Ovary (tissue), 9 donors: ENCODE measurements around the gene RABAC1. TPM values are rescaled to one million over a fixed set of nuclear protein-coding genes. Genes with fewer than 3 reads are reported as not detected.

Source experiments
- DNase-seq, 5 donors: peaks; one replicate each; pipeline ENCODE4 v3.0.0-alpha.2; 2019 to 2020
- H3K27ac ChIP-seq, 2 donors: fragments of 200-600 bp; one replicate each; pipeline versions ENCODE4 v1.5.1 to v1.8.0; 2019 to 2022
- H3K27me3 ChIP-seq: fragments of 200-600 bp; one replicate; pipeline ENCODE4 v1.8.0; 2022
- H3K36me3 ChIP-seq: fragments of 200-600 bp; sonication (generic); one replicate; pipeline ENCODE4 v1.5.1; 2019
- H3K4me1 ChIP-seq: one replicate; pipeline ENCODE4 v1.8.1; 2013; ENCODE audit warnings: mild to moderate bottlenecking, moderate library complexity; ENCODE audit not compliant: insufficient read depth
- H3K4me3 ChIP-seq: fragments of 200-600 bp; sonication (generic); one replicate; pipeline ENCODE4 v1.5.1; 2017
- H3K9me3 ChIP-seq, 2 donors: fragments of 200-600 bp in 1 of 2; sonication (generic) in 1 of 2; one replicate each; pipeline versions ENCODE4 v1.5.1 to v1.8.1; 2013 to 2019; ENCODE audit warnings: mild to moderate bottlenecking in 1 of 2, moderate library complexity in 1 of 2
- CTCF ChIP-seq, 3 donors: fragments of 450-650 bp in 2 of 3; fragments of 200-600 bp in 1 of 3; IDR thresholded peaks; one replicate each; pipeline versions ENCODE4 v1.5.1 to v1.8.0; 2016 to 2022; ENCODE audit warnings: antibody characterized with exemption in 3 of 3, mild to moderate bottlenecking in 1 of 3
- EP300 ChIP-seq: sonication (generic); formaldehyde crosslinking; IDR thresholded peaks from one replicate; pipeline ENCODE4 v1.6.1; 2017; ENCODE audit warnings: antibody characterized with exemption
- POLR2A ChIP-seq: fragments of 450-650 bp; IDR thresholded peaks from one replicate; pipeline ENCODE4 v1.6.1; 2017; ENCODE audit warnings: antibody characterized with exemption, mild to moderate bottlenecking, moderate library complexity
- WGBS, 3 donors: extraction: QIAGEN DNeasy Blood & Tissue Kit in 1 of 3; methylation state at CpG; one replicate each; pipeline versions ENCODE4 v1.1.5 to v1.1.7; 2013 to 2017; 5-methylcytosine and 5-hydroxymethylcytosine counted together
- intact Hi-C, 4 donors: fragments of 100-400 bp; cut with DNase I; formaldehyde crosslinking; loops; one replicate each; pipeline versions ENCODE4 v1.11.0 to v1.15.1; 2022 to 2023
- polyA plus RNA-seq, 2 donors: library from polyadenylated mRNA; stranded (reverse); fragments of 200-250 nt in 1 of 2; fragments of 350-450 nt in 1 of 2; fragmentation: Illumina TruSeq in 1 of 2; extraction: RNeasy Lipid Tissue Mini Kit (QIAGEN cat#74804) in 1 of 2; gene quantifications; one replicate each; pipeline ENCODE4 v1.2.3, GENCODE V29; 2013 to 2014
- total RNA-seq, 7 donors: library from RNA; depleted of rRNA in 2 of 7; stranded (reverse); fragments of >200 nt in 2 of 7; fragmentation: NEBNext Ultra II Directional in 3 of 7; extraction: Animal tissue kit (Norgen Biotek cat#: 25700) in 3 of 7; gene quantifications; one replicate each; pipeline versions ENCODE4 v1.1.0 to v1.2.4, GENCODE V29; 2016 to 2023
- donor health status: DM: no; HTN: no; CAD: no; lungs with moderate emphysema.
- donor health status: DM: no; HTN: no; CAD: no.
- donor health status: Bipolar disorder and iron deficiency.
- donor health status: DM: yes; HTN: yes; CAD: no.
- donor health status: DM: no; HTN: no; CAD: no.
- donor health status: DM: yes; HTN: yes; CAD: no.

RABAC1 gene
- total and polyA plus RNA-seq, 9 donors: 21.2 to 224 (median 147) TPM

- no peaks in the 10 kb centered on the region for H3K4me1 ChIP-seq
- H3K4me3 ChIP-seq: no peak overlapping the region
- no peaks in the 10 kb centered on the region for H3K27me3 ChIP-seq
- H3K27ac ChIP-seq: no peak overlapping the region
- H3K36me3 ChIP-seq: no peaks in the 10 kb centered on the region
- no peak for DNase-seq
- WGBS, 3 donors: 85 to 87% (median 85%) methylated on average over 17 of the region's 17 CpGs
- intact Hi-C loops: no loop called here
- no peaks in the 10 kb centered on the region for H3K9me3 ChIP-seq
- TF ChIP-seq POLR2A: no peak
- TF ChIP-seq CTCF (IDR thresholded peaks at IDR 0.05): no peak
- no peak for TF ChIP-seq EP300
Observed at GRCh38 chr19:41984961-41985360, 25.8 kb upstream of the RABAC1 start.

GRCh38 chr19:41981724-41982123 lies 22.6 kb upstream of the RABAC1 start:
- no peak overlapping the region for H3K4me3 ChIP-seq
- 78 to 85% (median 81%) methylated on average over 15 of the region's 15 CpGs for WGBS, 3 donors

GRCh38 chr19:41978470-41978869 lies 19.3 kb upstream of the RABAC1 start:
- TF ChIP-seq POLR2A (no peak), EP300 (no peak), CTCF (IDR thresholded peaks at IDR 0.05) (no peak)

More at GRCh38 chr19:41981724-41982123, 22.6 kb upstream of the RABAC1 start:
- TF ChIP-seq POLR2A: no peak
- no peak for TF ChIP-seq EP300
- no peak for TF ChIP-seq CTCF (IDR thresholded peaks at IDR 0.05)
- intact Hi-C loops: no loop called here
- Histone ChIP-seq H3K9me3 (no peaks in the 10 kb centered on the region), H3K4me1 (no peaks in the 10 kb centered on the region), H3K27me3 (no peaks in the 10 kb centered on the region), H3K27ac (no peak overlapping the region), H3K36me3 (no peaks in the 10 kb centered on the region)
- no peak for DNase-seq

GRCh38 chr19:41977916-41978315 lies 18.8 kb upstream of the RABAC1 start:
- no peaks in the 10 kb centered on the region for H3K9me3 ChIP-seq
- DNase-seq: no peak
- TF ChIP-seq POLR2A (no peak), CTCF (IDR thresholded peaks at IDR 0.05) (no peak), EP300 (no peak)
- H3K27ac ChIP-seq: no peak overlapping the region
- WGBS, 3 donors: 73 to 81% (median 77%) methylated on average over 22 of the region's 22 CpGs
- H3K4me1 ChIP-seq: no peaks in the 10 kb centered on the region
- no peaks in the 10 kb centered on the region for H3K27me3 ChIP-seq
- H3K4me3 ChIP-seq: no peak overlapping the region
- no peaks in the 10 kb centered on the region for H3K36me3 ChIP-seq
- intact Hi-C loops: no loop called here

More at GRCh38 chr19:41978470-41978869, 19.3 kb upstream of the RABAC1 start:
- DNase-seq: no peak
- no peaks in the 10 kb centered on the region for H3K9me3 ChIP-seq
- intact Hi-C loops: no loop called here
- H3K36me3 ChIP-seq: no peaks in the 10 kb centered on the region
- H3K4me1 ChIP-seq: no peaks in the 10 kb centered on the region
- H3K4me3 ChIP-seq: no peak overlapping the region
- H3K27ac ChIP-seq: no peak overlapping the region
- 81 to 89% (median 85%) methylated on average over 17 of the region's 17 CpGs for WGBS, 3 donors
- no peaks in the 10 kb centered on the region for H3K27me3 ChIP-seq
